Stimulated activated CD4-positive, alpha-beta T cell treated with anti-CD3 and anti-CD28 coated beads, TNF-alpha, amount 100 ng/mL, for 24 hours (primary cell): ENCODE data around the gene POMGNT2.

Experiments
- DNase-seq, 3 experiments: peaks; one replicate each; pipeline ENCODE4 v3.0.0-alpha.2; 2020; ENCODE audit warnings: low read depth in 3 of 3

Gene POMGNT2

GRCh38 chr3:43043793-43044192, 62.1 kb downstream of the POMGNT2 start:
- DNase-seq: no peak

DNA sequence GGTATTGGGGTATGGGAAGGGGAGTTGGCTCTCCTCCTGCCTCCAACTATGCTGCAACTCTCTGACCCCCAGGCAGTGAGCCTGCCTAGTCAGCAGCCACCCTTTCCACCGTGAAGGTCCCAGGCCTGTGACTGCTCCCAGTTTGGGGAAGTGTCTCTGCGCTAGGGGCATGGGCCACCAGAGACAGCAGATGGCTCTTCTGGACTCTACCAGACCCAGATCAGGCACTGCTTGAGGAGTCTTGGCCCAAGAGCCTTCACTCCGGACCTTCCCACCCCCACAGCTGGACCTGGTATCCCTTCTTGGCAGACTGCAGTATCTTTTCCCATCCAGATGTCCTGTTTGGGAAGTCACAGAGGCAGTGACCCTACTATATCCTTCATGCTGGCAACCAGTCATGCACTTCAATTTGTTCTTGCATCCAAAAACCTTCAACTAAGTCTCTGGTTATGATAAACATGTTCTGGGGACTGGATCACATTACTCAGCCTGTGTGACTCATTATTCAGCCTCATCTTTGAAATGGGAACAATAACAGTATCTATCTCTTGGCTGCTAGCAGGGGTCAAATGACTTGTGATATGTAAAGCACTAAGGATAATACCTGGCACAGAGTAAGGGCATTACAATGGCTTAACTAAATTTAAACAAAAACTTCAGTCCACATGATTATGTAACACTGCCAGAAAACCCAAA, 62.7 kb downstream of the POMGNT2 start:
- no peak for DNase-seq

GRCh38 chr3:43041517-43041916, 64.4 kb downstream of the POMGNT2 start:
- DNase-seq: no peak

DNA sequence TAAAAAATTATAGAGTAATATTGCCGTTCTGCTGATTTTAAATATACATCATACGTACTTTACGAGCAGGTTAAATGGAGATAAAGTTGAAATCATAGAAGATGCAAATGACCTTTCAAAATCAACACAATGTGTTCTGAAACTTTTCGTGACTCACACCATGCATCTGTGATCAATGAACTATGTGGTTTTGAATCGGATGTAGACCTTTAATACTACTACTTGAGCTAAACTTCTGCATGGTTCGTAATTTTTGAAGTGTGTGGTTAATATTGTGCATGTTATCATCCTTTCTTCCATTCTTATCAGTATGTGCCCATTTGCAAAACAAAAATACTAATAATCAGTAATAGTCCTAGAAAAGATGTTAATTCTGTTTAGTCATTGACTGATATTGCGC, 67.9 kb downstream of the POMGNT2 start:
- no peak for DNase-seq

DNA sequence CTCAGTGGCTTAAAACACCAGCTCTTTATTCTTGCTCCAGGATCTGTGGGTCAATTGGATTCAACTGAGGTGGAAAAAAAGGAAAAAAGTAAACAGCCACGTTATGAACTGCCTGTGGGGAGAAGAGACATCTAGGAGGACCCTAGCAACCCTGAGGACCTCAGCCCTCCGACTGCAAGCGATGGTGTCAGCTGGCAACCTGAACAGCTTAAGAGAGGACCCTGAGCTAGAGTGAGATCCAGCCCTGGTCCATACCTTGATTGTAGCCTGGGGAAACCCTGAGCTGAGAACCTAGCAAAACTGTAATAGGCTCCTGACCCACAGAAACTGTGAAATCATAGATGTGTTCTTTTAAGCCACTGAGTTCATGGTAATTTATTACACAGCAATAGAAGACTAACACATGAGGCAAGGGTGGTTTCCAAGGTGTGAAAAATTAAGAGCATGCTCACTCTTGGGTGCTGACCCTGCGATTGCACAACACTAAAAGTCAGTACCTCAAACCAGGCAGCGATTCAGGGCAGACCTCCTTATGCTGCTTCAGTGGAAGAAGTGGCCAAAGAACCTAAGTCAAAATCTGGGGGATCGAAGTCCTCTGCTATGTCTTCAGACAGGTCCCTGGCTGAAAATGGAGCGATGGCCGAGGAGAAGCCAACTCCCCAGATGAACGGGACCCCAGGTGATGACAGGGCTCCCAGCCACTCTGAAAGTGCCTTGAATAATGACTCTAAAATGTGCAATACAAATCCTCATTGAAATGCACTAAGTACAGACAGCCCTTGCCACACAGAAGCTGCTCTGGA, 69.1 kb downstream of the POMGNT2 start:
- DNase-seq: no peak

DNA sequence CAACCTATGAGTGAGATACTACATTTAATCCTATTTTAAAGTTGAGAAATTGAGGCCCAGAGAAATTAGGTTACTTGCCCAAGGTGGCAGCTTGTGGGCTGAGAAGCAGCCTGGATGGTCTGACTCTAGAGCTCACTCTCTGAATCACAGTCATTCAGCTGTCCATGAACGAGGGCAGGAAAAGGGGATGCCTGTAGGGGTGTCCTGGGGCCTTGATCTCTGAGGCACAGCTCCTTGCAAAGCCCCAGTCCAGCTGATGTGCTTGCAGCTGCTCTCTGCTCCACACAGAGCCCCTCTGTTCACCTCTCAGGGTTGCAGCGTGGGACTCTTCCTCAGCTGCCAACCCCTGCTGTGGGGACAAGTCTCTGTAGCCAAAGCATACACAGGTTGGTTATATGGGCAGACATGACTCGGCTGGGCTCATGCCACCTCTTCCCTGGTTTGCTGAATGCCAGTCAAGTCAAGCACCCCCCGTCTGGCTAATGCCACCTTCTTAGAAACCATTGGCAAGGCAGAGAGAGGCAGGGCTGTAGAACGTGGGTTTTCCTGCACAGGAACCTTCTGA, 70.0 kb downstream of the POMGNT2 start:
- no peak for DNase-seq

- no peak for DNase-seq
These were observed 71.0 kb downstream of the POMGNT2 start for GRCh38 chr3:43034911-43035310.

DNA sequence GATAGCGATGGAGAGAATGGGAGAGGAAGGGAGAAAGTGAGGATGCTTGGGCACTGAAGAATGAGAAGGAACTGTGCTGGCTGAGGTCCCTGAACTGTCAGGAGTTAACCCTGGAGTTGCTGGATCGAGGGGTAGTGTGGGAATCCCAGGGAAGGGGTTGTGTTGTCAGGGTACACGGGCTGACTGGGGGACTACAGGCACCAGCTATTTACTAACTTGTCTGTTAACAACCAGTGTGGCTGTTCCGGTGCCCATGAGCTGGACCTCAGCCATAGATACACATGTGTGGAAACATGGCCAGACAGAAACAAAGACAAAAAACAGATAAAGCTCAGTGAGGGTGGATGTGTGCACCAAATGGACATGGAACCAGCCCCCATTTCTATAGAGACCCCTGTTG, 71.7 kb downstream of the POMGNT2 start:
- DNase-seq: no peak

DNA sequence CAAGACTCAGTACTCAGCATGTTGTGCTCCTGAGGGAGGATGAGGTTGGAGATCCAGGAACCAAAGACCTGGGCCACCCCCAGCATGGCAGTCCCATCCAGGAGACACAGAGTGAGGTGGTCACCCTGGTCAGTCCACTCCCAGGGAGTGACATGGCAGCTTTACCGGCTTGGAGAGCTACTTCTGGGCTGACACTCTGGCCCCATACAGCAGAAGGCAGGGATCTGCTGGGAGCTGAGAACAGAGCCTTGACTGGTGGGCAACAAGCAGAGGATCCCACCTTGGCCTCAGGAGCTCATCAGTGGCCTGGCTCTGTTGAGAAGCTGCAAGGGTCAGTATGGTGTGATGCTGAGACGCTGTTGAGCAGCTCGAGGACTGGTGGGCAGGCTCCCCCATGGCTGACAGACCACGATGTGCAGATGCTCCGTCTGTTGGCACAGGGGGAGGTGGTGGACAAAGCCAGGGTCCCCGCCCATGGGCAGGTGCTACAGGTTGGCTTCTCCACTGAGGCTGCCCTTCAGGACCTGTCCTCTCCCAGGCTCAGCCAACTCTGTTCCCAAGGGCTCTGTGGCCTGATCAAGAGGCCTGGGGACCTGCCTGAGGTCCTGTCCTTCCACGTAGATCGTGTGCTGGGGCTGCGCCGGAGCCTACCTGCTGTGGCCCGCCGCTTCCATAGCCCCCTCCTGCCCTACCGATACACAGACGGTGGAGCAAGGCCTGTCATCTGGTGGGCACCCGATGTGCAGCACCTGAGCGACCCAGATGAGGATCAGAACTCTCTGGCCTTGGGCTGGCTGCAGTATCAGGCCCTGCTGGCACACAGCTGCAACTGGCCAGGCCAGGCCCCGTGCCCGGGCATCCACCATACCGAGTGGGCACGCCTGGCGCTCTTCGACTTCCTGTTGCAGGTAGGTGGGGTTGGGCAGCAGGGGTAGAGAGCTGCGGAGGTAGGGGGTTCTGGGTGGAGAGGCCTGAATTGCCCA, 72.9 kb downstream of the POMGNT2 start:
- no peak for DNase-seq

DNA sequence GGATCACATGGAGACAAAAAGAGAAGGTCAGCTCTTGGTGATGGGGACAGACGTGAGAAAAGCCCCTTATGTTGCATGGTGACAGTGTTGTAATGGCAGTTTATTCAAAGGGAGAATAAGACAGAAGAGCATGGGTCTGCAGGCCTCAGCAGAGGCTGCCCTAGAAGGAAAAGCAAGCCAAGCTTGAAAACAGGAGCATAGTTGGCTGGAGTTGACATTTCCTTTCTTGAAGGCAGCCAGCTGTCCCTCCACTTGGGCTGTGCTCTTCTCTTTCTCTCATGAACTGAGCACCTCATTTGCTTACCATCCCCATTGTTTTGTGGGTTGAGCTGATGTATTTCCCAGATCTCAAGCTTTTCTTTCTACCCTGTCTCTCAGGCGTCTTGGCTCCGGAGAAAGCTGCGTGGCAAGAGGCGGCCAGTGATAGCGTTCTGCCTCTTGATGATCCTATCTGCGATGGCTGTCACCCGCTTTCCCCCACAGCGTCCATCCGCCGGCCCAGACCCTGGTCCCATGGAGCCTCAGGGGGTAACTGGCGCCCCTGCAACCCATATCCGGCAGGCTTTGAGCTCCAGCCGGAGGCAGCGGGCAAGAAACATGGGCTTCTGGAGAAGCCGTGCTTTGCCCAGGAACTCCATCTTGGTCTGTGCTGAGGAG, 73.9 kb downstream of the POMGNT2 start:
- DNase-seq: no peak

- no peak for DNase-seq
These were observed 74.4 kb downstream of the POMGNT2 start for GRCh38 chr3:43031485-43031884.

- DNase-seq: no peak
These were observed 75.5 kb downstream of the POMGNT2 start for GRCh38 chr3:43030162-43030935.
